H1 (cell line): ENCODE data around the gene CYP1A2. TPM values are rescaled to one million over a fixed set of nuclear protein-coding genes. Genes with fewer than 3 reads are reported as not detected.

ENCODE experiments used
- CTCF ChIA-PET: fragments of 300-600 bp; sonication (Branson Sonifier 250); formaldehyde crosslinking; loops from one replicate; lab custom pipeline; 2021; ENCODE audit not compliant: partially characterized antibody; lab: Charles Lee
- POLR2A ChIA-PET: fragments of 300-600 bp; sonication (Branson Sonifier 250); formaldehyde crosslinking; loops from one replicate; lab custom pipeline; 2021; ENCODE audit warnings: inconsistent platforms; ENCODE audit not compliant: partially characterized antibody; lab: Charles Lee
- DNase-seq, 2 experiments: peaks; one replicate each; pipeline versions ENCODE4 v3.0.0 to v3.0.0-alpha.2; 2010 to 2022; ENCODE audit warnings: low spot score in 2 of 2, low read depth in 1 of 2, mixed read lengths in 1 of 2
- FAIRE-seq: peaks from 2 replicates; lab custom pipeline; 2011; peaks lifted over from hg19 to GRCh38; lab: Jason Lieb, UNC
- H2AFZ ChIP-seq: 2 replicates; pipeline ENCODE4 v1.8.1; 2012; ENCODE audit warnings: low read length, inconsistent platforms
- H2AK5ac ChIP-seq: 2 replicates; pipeline ENCODE4 v1.6.1; 2013; ENCODE audit warnings: low read depth, low read length
- H2BK120ac ChIP-seq: replicated peaks from 2 replicates; pipeline ENCODE3; 2013; ENCODE audit warnings: low read depth, low read length, inconsistent platforms
- H2BK12ac ChIP-seq: 2 replicates; pipeline ENCODE4 v1.6.1; 2013; ENCODE audit warnings: low read depth, low read length
- H2BK15ac ChIP-seq: 2 replicates; pipeline ENCODE4 v1.6.1; 2013; ENCODE audit warnings: low read length
- H2BK20ac ChIP-seq: 2 replicates; pipeline ENCODE4 v1.6.1; 2013; ENCODE audit warnings: low read length
- H2BK5ac ChIP-seq: 2 replicates; pipeline ENCODE4 v1.6.1; 2013; ENCODE audit warnings: low read depth, low read length
- H3K14ac ChIP-seq: 2 replicates; pipeline ENCODE4 v1.6.1; 2013; ENCODE audit warnings: inconsistent platforms; ENCODE audit not compliant: insufficient read length
- H3K18ac ChIP-seq: 2 replicates; pipeline ENCODE4 v1.6.1; 2013; ENCODE audit warnings: low read length; ENCODE audit errors: extremely low read depth
- H3K23ac ChIP-seq: 2 replicates; pipeline ENCODE4 v1.6.1; 2013; ENCODE audit warnings: inconsistent platforms; ENCODE audit not compliant: insufficient read length
- H3K23me2 ChIP-seq: 2 replicates; pipeline ENCODE4 v1.6.1; 2013; ENCODE audit warnings: low read depth, low read length
- H3K27ac ChIP-seq: 2 replicates; pipeline ENCODE4 v1.6.1; 2011; ENCODE audit warnings: low read depth, low read length, inconsistent platforms
- H3K27me3 ChIP-seq, 4 experiments: replicated peaks in 1 of 4; 1 replicate in 1 of 4; 2 replicates in 3 of 4; pipeline versions ENCODE4 v1.6.1 to v1.8.1; 2011 to 2013; ENCODE audit warnings: low read length in 3 of 4, mild to moderate bottlenecking in 3 of 4, inconsistent platforms in 2 of 4, mixed read lengths in 2 of 4, moderate library complexity in 1 of 4; ENCODE audit not compliant: control insufficient read depth in 3 of 4, insufficient read depth in 3 of 4; ENCODE audit errors: extremely low read depth in 1 of 4
- H3K36me3 ChIP-seq, 4 experiments: 2 replicates each; pipeline versions ENCODE4 v1.6.1 to v1.8.1; 2011 to 2013; ENCODE audit warnings: mild to moderate bottlenecking in 4 of 4, low read length in 3 of 4, moderate library complexity in 2 of 4, control low read depth in 1 of 4, inconsistent platforms in 1 of 4; ENCODE audit not compliant: insufficient read depth in 4 of 4, control insufficient read depth in 2 of 4
- H3K4ac ChIP-seq: replicated peaks from 2 replicates; pipeline ENCODE3; 2013; ENCODE audit warnings: low read length, low read depth, mixed read lengths, inconsistent platforms; ENCODE audit not compliant: insufficient read length
- H3K4me1 ChIP-seq, 4 experiments: replicated peaks in 1 of 4; 1 replicate in 1 of 4; 2 replicates in 3 of 4; pipeline versions ENCODE4 v1.6.1 to v1.8.1; 2011 to 2013; ENCODE audit warnings: low read length in 3 of 4, inconsistent platforms in 2 of 4, mixed read lengths in 1 of 4; ENCODE audit not compliant: insufficient read depth in 4 of 4, control insufficient read depth in 3 of 4
- H3K4me2 ChIP-seq, 2 experiments: 2 replicates each; pipeline versions ENCODE4 v1.6.1 to v1.8.1; 2011 to 2013; ENCODE audit warnings: low read depth in 2 of 2, low read length in 2 of 2, control low read depth in 1 of 2, inconsistent platforms in 1 of 2, mild to moderate bottlenecking in 1 of 2; ENCODE audit not compliant: insufficient read depth in 1 of 2
- H3K4me3 ChIP-seq, 4 experiments: fragments of 200-600, 300-600 bp in 1 of 4; sonication (generic), shearing (Covaris generic), sonication (Bioruptor Twin) in 1 of 4; 2 replicates each; pipeline versions ENCODE4 v1.5.1 to v1.8.1; 2011 to 2016; ENCODE audit warnings: low read length in 4 of 4, low read depth in 3 of 4, control low read depth in 2 of 4, inconsistent platforms in 2 of 4, mild to moderate bottlenecking in 2 of 4, mixed read lengths in 1 of 4, moderate library complexity in 1 of 4; ENCODE audit not compliant: insufficient read depth in 2 of 4; ENCODE audit errors: extremely low read depth in 1 of 4
- H3K56ac ChIP-seq: replicated peaks from 2 replicates; pipeline ENCODE3; 2013; ENCODE audit warnings: low read depth, mild to moderate bottlenecking, mixed read lengths, low read length, inconsistent platforms; ENCODE audit not compliant: insufficient read length
- H3K79me1 ChIP-seq: 2 replicates; pipeline ENCODE4 v1.6.1; 2013; ENCODE audit warnings: low read depth, low read length, control low read depth
- H3K79me2 ChIP-seq, 2 experiments: 2 replicates each; pipeline versions ENCODE4 v1.6.1 to v1.8.1; 2012 to 2013; ENCODE audit warnings: low read length in 2 of 2, mild to moderate bottlenecking in 2 of 2, inconsistent platforms in 1 of 2; ENCODE audit not compliant: insufficient read depth in 2 of 2, control insufficient read depth in 1 of 2
- H3K9ac ChIP-seq, 4 experiments: replicated peaks in 1 of 4; 1 replicate in 1 of 4; 2 replicates in 3 of 4; pipeline versions ENCODE4 v1.6.1 to v1.8.1; 2011 to 2013; ENCODE audit warnings: low read depth in 3 of 4, low read length in 3 of 4, control low read depth in 2 of 4, mild to moderate bottlenecking in 2 of 4, moderate library complexity in 2 of 4, inconsistent platforms in 1 of 4; ENCODE audit errors: extremely low read depth in 1 of 4
- H3K9me3 ChIP-seq, 2 experiments: 2 replicates each; pipeline versions ENCODE4 v1.6.1 to v1.8.1; 2012 to 2013; ENCODE audit warnings: mild to moderate bottlenecking in 2 of 2, moderate library complexity in 2 of 2, control low read depth in 1 of 2, inconsistent platforms in 1 of 2, low read depth in 1 of 2, low read length in 1 of 2, mixed read lengths in 1 of 2; ENCODE audit not compliant: insufficient read depth in 2 of 2
- H4K20me1 ChIP-seq, 2 experiments: replicated peaks in 1 of 2; 2 replicates each; pipeline versions ENCODE3 to v1.8.1; 2011 to 2013; ENCODE audit warnings: inconsistent platforms in 2 of 2, low read length in 2 of 2, mild to moderate bottlenecking in 1 of 2; ENCODE audit not compliant: insufficient read depth in 2 of 2, control insufficient read depth in 1 of 2
- H4K5ac ChIP-seq: 2 replicates; pipeline ENCODE4 v1.6.1; 2013; ENCODE audit warnings: low read length, low read depth, mixed read lengths, inconsistent platforms; ENCODE audit not compliant: insufficient read length
- H4K8ac ChIP-seq: 2 replicates; pipeline ENCODE4 v1.8.0; 2013; ENCODE audit warnings: mild to moderate bottlenecking, moderate library complexity, low read length, inconsistent platforms; ENCODE audit not compliant: insufficient read depth; ENCODE audit errors: extremely low read depth
- H4K91ac ChIP-seq: replicated peaks from 2 replicates; pipeline ENCODE3; 2013; ENCODE audit warnings: low read length, mixed read lengths, inconsistent platforms; ENCODE audit not compliant: insufficient read length
- BRCA1 ChIP-seq: IDR thresholded peaks from 2 replicates; pipeline ENCODE4 v1.6.1; 2012; ENCODE audit warnings: low read depth, low read length, improper control_type of control experiment
- CBX8 ChIP-seq: fragments of 300-800, 300-1000 bp; sonication (generic); IDR thresholded peaks from 2 replicates; pipeline ENCODE4 v1.7.1; 2016; ENCODE audit warnings: low read depth, low read length, borderline replicate concordance
- CEBPB ChIP-seq: IDR thresholded peaks from 2 replicates; pipeline ENCODE4 v1.6.1; 2012; ENCODE audit warnings: low read depth, low read length
- KDM5A ChIP-seq: fragments of 200-600 bp; IDR thresholded peaks from 2 replicates; pipeline ENCODE4 v1.7.1; 2012; ENCODE audit warnings: mild to moderate bottlenecking, low read length, inconsistent platforms, mixed read lengths
- NRF1 ChIP-seq: IDR thresholded peaks from 2 replicates; pipeline ENCODE4 v1.6.1; 2011; ENCODE audit warnings: mild to moderate bottlenecking, low read depth, low read length, improper control_type of control experiment
- POU5F1 ChIP-seq: IDR thresholded peaks from 2 replicates; pipeline ENCODE4 v1.6.1; 2011; ENCODE audit warnings: low read depth, mild to moderate bottlenecking, low read length, moderate library complexity
- RAD21 ChIP-seq, 2 experiments: IDR thresholded peaks in 1 of 2; conservative IDR thresholded peaks in 1 of 2; 2 replicates each; pipeline ENCODE4 v1.6.1; 2011; ENCODE audit warnings: low read depth in 2 of 2, low read length in 2 of 2, improper control_type of control experiment in 1 of 2, inconsistent platforms in 1 of 2, mild to moderate bottlenecking in 1 of 2, moderate library complexity in 1 of 2
- RXRA ChIP-seq: IDR thresholded peaks from 2 replicates; pipeline ENCODE4 v1.6.1; 2011; ENCODE audit warnings: low read depth, mild to moderate bottlenecking, low read length, moderate library complexity; ENCODE audit not compliant: insufficient read depth
- SIX5 ChIP-seq: IDR thresholded peaks from 2 replicates; pipeline ENCODE4 v1.6.1; 2011; ENCODE audit warnings: mild to moderate bottlenecking, low read depth, low read length
- polyA plus RNA-seq, 7 experiments: library from polyadenylated mRNA; depleted of rRNA in 3 of 7; stranded (reverse) in 5 of 7; unstranded in 2 of 7; fragments of >200 nt in 5 of 7; fragments of 200-250 nt in 2 of 7; gene quantifications; 1 replicate in 5 of 7; 2 replicates in 1 of 7; 4 replicates in 1 of 7; pipeline versions ENCODE4 v1.2.1 to v1.2.3, GENCODE V29; 2011 to 2013; ENCODE audit warnings: missing spikeins in 2 of 7, mixed read lengths in 2 of 7
- total RNA-seq: library from RNA; stranded (reverse); fragmentation: NEBNext Ultra II Directional; extraction: Animal tissue kit (Norgen Biotek cat#: 25700); gene quantifications from 2 replicates; pipeline ENCODE4 v1.2.1, GENCODE V29; 2021

CYP1A2 gene
- total and polyA plus RNA-seq, 2 of the 8 experiments (the other 6 are each of a cell fraction or from before 2014, with no cell fraction given): not detected

DNA sequence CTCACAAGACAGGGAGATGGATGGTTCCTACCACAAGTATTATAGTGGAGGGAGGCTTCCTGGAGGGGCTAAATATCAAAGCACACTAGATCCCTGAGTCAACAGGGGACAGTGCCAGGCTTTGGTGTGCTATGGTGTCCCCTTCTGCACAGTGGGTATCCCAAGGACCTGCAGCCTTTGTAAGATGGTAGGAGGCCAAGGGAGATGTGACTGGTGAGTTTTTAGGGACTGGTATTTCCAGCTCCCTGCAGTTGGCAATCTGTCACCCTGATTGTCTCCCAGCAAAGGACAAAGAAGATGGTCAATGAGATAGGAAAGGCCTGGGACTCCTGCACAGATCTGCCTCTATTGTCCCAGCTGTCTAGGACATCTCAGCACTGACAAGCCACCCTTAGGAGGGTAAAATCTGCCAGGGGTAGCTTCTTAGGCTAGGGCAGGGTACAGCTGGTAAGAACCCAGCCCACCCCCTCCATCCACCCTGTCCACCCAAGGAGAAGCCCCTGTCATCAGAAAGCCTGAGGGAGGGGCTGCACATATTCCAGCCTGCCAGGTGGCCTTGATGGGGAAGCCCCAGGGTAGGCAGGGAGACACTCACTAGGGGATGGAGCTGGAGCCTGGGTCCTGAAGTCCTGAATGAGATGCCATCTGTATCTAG is 23.9 kb upstream of the CYP1A2 start:
- Histone ChIP-seq H3K9me3 (no peaks in the 10 kb centered on the region; a peak in 1 of 4 replicates), H4K20me1 (no peaks in the 10 kb centered on the region), H3K36me3 (no peaks in the 10 kb centered on the region), H4K91ac (no peak overlapping the region), H2BK120ac (no peak overlapping the region), H3K23ac (no peak overlapping the region), H3K79me1 (no peaks in the 10 kb centered on the region), H2AFZ (no peak overlapping the region), H3K23me2 (peaks cover 11% of the 10 kb centered on the region; the same call in 1 of the 2 replicates), H4K8ac (no peak overlapping the region), H4K5ac (no peak overlapping the region), H3K4me1 (peaks cover 0 to 5% (median 0%) of the 10 kb centered on the region in 4 experiments; a peak in 3 of 7 replicates), H3K4me3 (no peak overlapping the region; a peak in 1 of 8 replicates), H3K4me2 (peak overlapping the region in 1 of 2 experiments; percentile 82; a peak in 1 of 4 replicates), H3K27ac (no peak overlapping the region), H3K27me3 (peaks cover 11 to 31% (median 26%) of the 10 kb centered on the region in 4 experiments), H3K4ac (no peak overlapping the region), H2AK5ac (no peak overlapping the region), H2BK20ac (peak overlapping the region; percentile 87; the same call in 1 of the 2 replicates), H2BK12ac (peak overlapping the region; percentile 46; the same call in 1 of the 2 replicates), H3K9ac (no peak overlapping the region), H3K14ac (no peak overlapping the region), H2BK5ac (no peak overlapping the region), H3K56ac (no peak overlapping the region), H3K18ac (no peak overlapping the region), H2BK15ac (0 out of 2 replicates have a peak overlapping the region, but pooled peaks have one; percentile 49), H3K79me2 (no peaks in the 10 kb centered on the region)
- ChIA-PET POLR2A (interaction anchor here (0.7 to 5.5 kb wide), 12 partner anchors 13 to 91 kb away, joined by 3 to 46 read pairs (median 4); partner anchors contain the start of gene EDC3), CTCF (interaction anchor here (0.7 to 4.3 kb wide), 9 partner anchors 10 to 101 kb away, joined by 3 to 39 read pairs (median 3); partner anchors contain the start of gene EDC3)
- FAIRE-seq (no peak), DNase-seq (no peak)
- TF ChIP-seq CEBPB (no peak), SIX5 (no peak), NRF1 (no peak), BRCA1 (no peak), RAD21 (IDR thresholded peaks at IDR 0.05 in 1 of 2, conservative IDR thresholded peaks at IDR 0.05 in 1 of 2; ENCODE audit: low read depth in 2 of 2, low read length in 2 of 2) (no peak), KDM5A (no peak), CBX8 (no peak), RXRA (no peak), POU5F1 (no peak)
